Measurements from ENCODE around the gene SEMA4F. TPM values are rescaled to one million over a fixed set of nuclear protein-coding genes. Genes with fewer than 3 reads are reported as not detected.

The SEMA4F gene
- total RNA-seq, 1 donor from 2014 or later = 3.2 TPM

DNA sequence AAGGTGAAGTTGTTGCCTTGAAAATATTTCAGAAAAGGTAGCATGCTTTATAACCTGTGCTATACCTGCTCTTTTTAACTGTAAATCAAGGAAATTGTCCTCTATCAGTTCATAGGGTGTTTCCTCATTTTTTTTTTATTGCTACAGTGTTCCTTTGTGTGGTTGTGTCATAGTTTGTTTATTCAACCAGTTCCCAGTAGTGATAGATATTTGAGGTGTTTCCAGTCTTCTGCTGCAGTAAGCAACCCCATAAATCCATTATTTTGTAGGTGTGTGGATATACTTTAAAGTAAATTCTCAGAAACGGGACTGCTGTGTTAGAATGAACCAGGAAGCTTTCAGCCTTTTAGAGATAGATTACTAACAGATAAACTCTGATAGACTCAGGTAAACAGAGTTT, 39.6 kb downstream of the SEMA4F start:
- no peaks in the 10 kb centered on the region for H3K27me3 ChIP-seq (ENCODE audit: control insufficient read depth, insufficient read depth, low read length)
- DNase-seq (ENCODE audit: low read depth) (no peak), FAIRE-seq (no peak)
- TF ChIP-seq, protein P1, sequence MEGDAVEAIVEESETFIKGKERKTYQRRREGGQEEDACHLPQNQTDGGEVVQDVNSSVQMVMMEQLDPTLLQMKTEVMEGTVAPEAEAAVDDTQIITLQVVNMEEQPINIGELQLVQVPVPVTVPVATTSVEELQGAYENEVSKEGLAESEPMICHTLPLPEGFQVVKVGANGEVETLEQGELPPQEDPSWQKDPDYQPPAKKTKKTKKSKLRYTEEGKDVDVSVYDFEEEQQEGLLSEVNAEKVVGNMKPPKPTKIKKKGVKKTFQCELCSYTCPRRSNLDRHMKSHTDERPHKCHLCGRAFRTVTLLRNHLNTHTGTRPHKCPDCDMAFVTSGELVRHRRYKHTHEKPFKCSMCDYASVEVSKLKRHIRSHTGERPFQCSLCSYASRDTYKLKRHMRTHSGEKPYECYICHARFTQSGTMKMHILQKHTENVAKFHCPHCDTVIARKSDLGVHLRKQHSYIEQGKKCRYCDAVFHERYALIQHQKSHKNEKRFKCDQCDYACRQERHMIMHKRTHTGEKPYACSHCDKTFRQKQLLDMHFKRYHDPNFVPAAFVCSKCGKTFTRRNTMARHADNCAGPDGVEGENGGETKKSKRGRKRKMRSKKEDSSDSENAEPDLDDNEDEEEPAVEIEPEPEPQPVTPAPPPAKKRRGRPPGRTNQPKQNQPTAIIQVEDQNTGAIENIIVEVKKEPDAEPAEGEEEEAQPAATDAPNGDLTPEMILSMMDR (IDR thresholded peaks at IDR 0.05; ENCODE audit: insufficient read depth, low read length, severe bottlenecking) = no peak
- no peaks in the 10 kb centered on the region for H3K36me3 ChIP-seq (ENCODE audit: control insufficient read depth, insufficient read depth, low read length)
- H3K4me3 ChIP-seq (ENCODE audit: low read depth, low read length) = no peak overlapping the region

DNA sequence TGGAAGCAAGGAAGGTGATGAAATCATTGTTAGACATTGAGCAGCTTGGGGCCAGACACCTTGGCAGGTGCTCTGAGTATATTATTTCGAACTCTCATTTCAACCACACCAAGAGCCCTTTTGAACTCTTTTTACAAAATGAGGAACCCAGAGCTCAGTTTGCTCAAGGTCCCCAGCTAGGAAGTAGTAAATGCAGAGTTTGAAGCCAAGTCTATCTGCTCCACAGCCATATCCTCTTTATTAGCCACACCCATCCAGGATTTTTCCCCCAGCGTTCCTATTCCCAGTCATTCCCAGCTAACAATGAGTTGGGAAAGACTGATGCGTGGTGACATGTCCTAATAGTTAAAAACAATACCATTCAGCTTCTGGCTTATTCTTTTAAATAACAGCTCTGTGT, 40.2 kb downstream of the SEMA4F start:
- no peaks in the 10 kb centered on the region for H3K36me3 ChIP-seq (ENCODE audit: control insufficient read depth, insufficient read depth, low read length)
- no peaks in the 10 kb centered on the region for H3K27me3 ChIP-seq (ENCODE audit: control insufficient read depth, insufficient read depth, low read length)
- TF ChIP-seq, protein P1 (IDR thresholded peaks at IDR 0.05; ENCODE audit: insufficient read depth, low read length, severe bottlenecking) = no peak
- FAIRE-seq (no peak), DNase-seq (ENCODE audit: low read depth) (peak; percentile 64)
- no peak overlapping the region for H3K4me3 ChIP-seq (ENCODE audit: low read depth, low read length)

DNA sequence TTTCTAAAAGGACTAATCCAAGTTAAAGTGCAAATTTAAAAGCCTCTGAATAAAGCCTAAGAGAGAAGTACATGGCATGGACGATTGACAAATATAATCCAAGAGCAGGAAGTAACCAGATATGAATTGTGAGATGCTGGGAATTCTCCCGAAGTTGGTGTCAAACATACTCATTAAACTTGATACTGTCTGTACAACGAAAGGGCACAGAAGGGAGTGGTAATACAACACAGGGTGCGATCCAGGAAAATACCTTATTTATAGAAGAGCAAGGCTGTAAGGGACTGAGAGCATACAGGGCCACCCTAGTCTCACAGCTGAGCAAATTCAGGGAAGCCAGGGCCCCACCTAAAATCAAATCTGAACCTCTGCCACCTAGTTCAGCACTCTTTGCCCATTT, 41.6 kb downstream of the SEMA4F start:
- TF ChIP-seq, protein P1 (IDR thresholded peaks at IDR 0.05; ENCODE audit: insufficient read depth, low read length, severe bottlenecking) = no peak
- H3K27me3 ChIP-seq (ENCODE audit: control insufficient read depth, insufficient read depth, low read length) = no peaks in the 10 kb centered on the region
- no peak for FAIRE-seq

DNA sequence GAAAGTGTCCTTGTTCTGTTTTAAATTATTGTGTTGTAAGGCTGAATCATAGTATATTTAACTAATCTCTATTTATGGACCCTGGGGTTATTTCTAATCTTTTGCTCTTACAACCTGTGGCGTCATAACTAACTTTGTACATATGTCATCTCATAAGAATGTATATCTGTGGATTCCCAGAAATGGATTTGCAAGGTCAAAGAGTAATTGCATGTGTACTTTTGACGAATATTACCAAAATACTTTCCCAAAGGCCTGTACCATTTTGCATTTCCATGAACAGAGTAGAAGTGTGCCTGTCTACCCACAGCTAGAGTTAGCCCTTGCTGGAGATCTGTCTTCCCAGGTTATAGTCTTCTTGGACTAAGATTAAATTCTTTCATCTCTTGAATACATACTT, 42.8 kb downstream of the SEMA4F start:
- FAIRE-seq = no peak
- Histone ChIP-seq H3K27me3 (ENCODE audit: control insufficient read depth, insufficient read depth, low read length) (no peaks in the 10 kb centered on the region), H3K36me3 (ENCODE audit: control insufficient read depth, insufficient read depth, low read length) (no peaks in the 10 kb centered on the region), H3K4me3 (ENCODE audit: low read depth, low read length) (no peak overlapping the region)
- peak; percentile 70 for DNase-seq (ENCODE audit: low read depth)
- TF ChIP-seq, protein P1 (IDR thresholded peaks at IDR 0.05; ENCODE audit: insufficient read depth, low read length, severe bottlenecking) = no peak

More for the DNA sequence above, 41.6 kb downstream of the SEMA4F start:
- Histone ChIP-seq H3K4me3 (ENCODE audit: low read depth, low read length) (no peak overlapping the region), H3K36me3 (ENCODE audit: control insufficient read depth, insufficient read depth, low read length) (no peaks in the 10 kb centered on the region)
- no peak for DNase-seq (ENCODE audit: low read depth)

DNA sequence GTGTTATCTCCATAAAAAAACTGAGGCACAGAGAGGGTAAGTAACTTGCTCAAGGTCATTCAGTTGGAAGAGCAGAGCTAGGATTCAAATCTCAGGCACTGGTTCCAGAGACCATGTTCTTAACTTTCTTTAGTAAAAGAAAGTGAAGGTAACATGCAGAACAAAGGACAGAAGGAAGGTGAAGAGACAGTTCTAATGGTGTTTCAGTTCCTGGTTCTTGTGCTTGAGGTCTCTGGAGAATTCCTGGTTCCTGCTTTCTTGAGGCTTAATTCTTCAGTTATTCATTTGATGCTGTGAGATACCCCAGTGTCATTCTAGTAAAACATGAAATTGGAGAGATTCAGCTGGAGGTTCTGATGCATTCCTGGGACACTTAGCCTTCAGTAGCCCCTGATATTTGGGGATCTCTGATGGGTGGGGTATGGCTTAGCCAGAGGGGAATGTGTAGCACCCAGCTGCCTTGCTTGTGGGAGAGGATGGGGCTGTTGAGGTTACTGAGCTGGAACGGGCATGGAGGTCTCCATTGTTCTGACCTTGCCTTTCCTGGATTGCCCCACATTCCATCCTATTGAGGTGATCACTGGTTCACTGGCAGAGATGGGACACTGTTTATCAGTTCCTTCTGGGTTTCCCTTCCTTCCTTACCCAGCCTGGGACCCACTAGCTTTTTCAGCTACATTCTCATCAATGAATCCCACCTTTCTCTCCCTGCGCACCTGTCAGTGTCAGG, 46.8 kb downstream of the SEMA4F start:
- no peak overlapping the region for H3K4me3 ChIP-seq (ENCODE audit: low read depth, low read length)
- H3K27me3 ChIP-seq (ENCODE audit: control insufficient read depth, insufficient read depth, low read length) = no peaks in the 10 kb centered on the region
- FAIRE-seq (no peak), DNase-seq (ENCODE audit: low read depth) (no peak)
- TF ChIP-seq, protein P1 (IDR thresholded peaks at IDR 0.05; ENCODE audit: insufficient read depth, low read length, severe bottlenecking) = no peak
- H3K36me3 ChIP-seq (ENCODE audit: control insufficient read depth, insufficient read depth, low read length) = no peaks in the 10 kb centered on the region

Data from bronchial epithelial cell (primary cell).